CD4-positive, alpha-beta memory T cell (primary cell): Measurements from ENCODE around the gene INSYN2A. TPM values are rescaled to one million over a fixed set of nuclear protein-coding genes. Genes with fewer than 3 reads are reported as not detected.

Experiments
- CTCF ChIA-PET: fragments of 350-600 bp; sonication (Branson Sonifier 250); formaldehyde crosslinking; loops from one replicate; lab custom pipeline; 2021; ENCODE audit warnings: inconsistent platforms; ENCODE audit not compliant: partially characterized antibody; lab: Charles Lee
- POLR2A ChIA-PET: fragments of 350-600 bp; sonication (Branson Sonifier 250); formaldehyde crosslinking; loops from one replicate; lab custom pipeline; 2021; ENCODE audit not compliant: partially characterized antibody; lab: Charles Lee
- DNase-seq, 5 donors: peaks; one replicate each; pipeline versions ENCODE4 v3.0.0 to v3.0.0-alpha.2; 2020 to 2022; ENCODE audit warnings: mixed read lengths in 1 of 5
- H3K27ac ChIP-seq: one replicate; pipeline ENCODE4 v1.7.0; 2013; ENCODE audit warnings: low read depth, low read length
- H3K27me3 ChIP-seq: 2 replicates; pipeline ENCODE4 v1.7.0; 2013; ENCODE audit warnings: mild to moderate bottlenecking, low read length, moderate library complexity; ENCODE audit not compliant: insufficient read depth
- H3K36me3 ChIP-seq: 2 replicates; pipeline ENCODE4 v1.7.0; 2013; ENCODE audit warnings: mild to moderate bottlenecking, low read length, moderate library complexity; ENCODE audit not compliant: insufficient read depth
- H3K4me1 ChIP-seq: 2 replicates; pipeline ENCODE4 v1.7.0; 2013; ENCODE audit warnings: mild to moderate bottlenecking, low read length, moderate library complexity; ENCODE audit not compliant: insufficient read depth
- H3K4me3 ChIP-seq, 2 donors: one replicate each; pipeline ENCODE4 v1.7.0; 2013; ENCODE audit warnings: low read length in 2 of 2, mild to moderate bottlenecking in 1 of 2
- H3K9me3 ChIP-seq, 2 donors: one replicate each; pipeline ENCODE4 v1.7.0; 2013; ENCODE audit warnings: low read length in 2 of 2, control low read depth in 1 of 2; ENCODE audit not compliant: control insufficient read depth in 1 of 2
- H3K27ac Mint-ChIP-seq, 7 donors: one replicate each; pipeline ENCODE4 v1.8.0; 2020 to 2021; ENCODE audit warnings: mixed read lengths in 7 of 7, mild to moderate bottlenecking in 6 of 7, inconsistent platforms in 3 of 7, moderate library complexity in 3 of 7
- H3K27me3 Mint-ChIP-seq, 2 donors: one replicate each; pipeline ENCODE4 v1.8.0; 2020 to 2021; ENCODE audit warnings: mixed read lengths in 2 of 2
- H3K36me3 Mint-ChIP-seq, 2 donors: one replicate each; pipeline ENCODE4 v1.8.0; 2020 to 2021; ENCODE audit warnings: mixed read lengths in 2 of 2, inconsistent platforms in 1 of 2, mild to moderate bottlenecking in 1 of 2
- H3K4me1 Mint-ChIP-seq, 4 donors: one replicate each; pipeline ENCODE4 v1.8.0; 2020 to 2021; ENCODE audit warnings: mixed read lengths in 4 of 4, mild to moderate bottlenecking in 1 of 4
- H3K4me3 Mint-ChIP-seq, 8 donors: one replicate each; pipeline ENCODE4 v1.8.0; 2020 to 2021; ENCODE audit warnings: mixed read lengths in 8 of 8, mild to moderate bottlenecking in 7 of 8, moderate library complexity in 6 of 8, inconsistent platforms in 3 of 8
- H3K9me3 Mint-ChIP-seq, 8 donors: one replicate each; pipeline ENCODE4 v1.8.0; 2020 to 2021; ENCODE audit warnings: mixed read lengths in 8 of 8, mild to moderate bottlenecking in 5 of 8, inconsistent platforms in 3 of 8, moderate library complexity in 1 of 8
- intact Hi-C: fragments of 100-400 bp; cut with micrococcal nuclease; formaldehyde crosslinking; loops from one replicate; pipeline ENCODE4 v1.15.1; 2023
- polyA plus RNA-seq, 2 donors: library from polyadenylated mRNA; unstranded; fragments of 300-500 nt; fragmentation: Illumina TruSeq; gene quantifications; one replicate each; pipeline ENCODE4 v1.2.3, GENCODE V29; 2021
- total RNA-seq, 2 experiments: library from RNA; stranded (reverse); gene quantifications; one replicate each; pipeline ENCODE4 v1.2.3, GENCODE V29; 2021

The INSYN2A gene
- total and polyA plus RNA-seq, 4 experiments from 2014 or later = not detected

DNA sequence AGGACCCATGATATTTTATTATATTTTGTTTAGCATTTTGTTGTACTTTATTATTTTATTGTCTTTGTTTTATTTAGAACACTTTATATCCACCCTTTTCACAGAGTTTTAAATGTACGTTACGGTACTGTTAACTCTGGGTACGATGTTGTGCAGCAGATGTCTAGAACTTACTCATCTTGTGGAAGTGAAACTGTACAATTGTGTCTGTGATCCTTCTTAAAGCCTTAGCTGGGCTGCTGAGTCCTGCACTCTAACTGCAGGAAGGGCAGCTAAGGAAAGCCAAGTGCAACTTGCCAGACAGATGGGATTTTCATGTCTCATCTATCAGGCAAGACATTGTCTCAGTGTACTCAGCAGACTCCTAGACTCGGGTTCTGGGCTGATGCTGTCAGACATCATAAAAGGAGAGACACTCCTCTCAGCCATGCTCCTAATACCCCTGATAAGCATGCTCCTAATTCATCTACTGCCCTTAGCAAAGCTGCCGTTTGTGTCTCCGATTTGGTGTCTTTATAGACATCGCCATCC is 14.6 kb upstream of the INSYN2A start:
- Histone ChIP-seq H3K4me3 (no peak overlapping the region), H3K4me1 (no peaks in the 10 kb centered on the region), H3K36me3 (no peaks in the 10 kb centered on the region), H3K27ac (no peak overlapping the region), H3K9me3 (no peaks in the 10 kb centered on the region), H3K27me3 (no peaks in the 10 kb centered on the region)
- intact Hi-C loops = no loop called here
- no peaks in the 10 kb centered on the region for H3K27me3 Mint-ChIP-seq
- POLR2A ChIA-PET = no interaction called here
- H3K4me1 Mint-ChIP-seq = no peaks in the 10 kb centered on the region
- CTCF ChIA-PET = no interaction called here
- no peaks in the 10 kb centered on the region for H3K9me3 Mint-ChIP-seq
- DNase-seq = no peak
- no peak overlapping the region for H3K27ac Mint-ChIP-seq
- H3K4me3 Mint-ChIP-seq = no peak overlapping the region
- H3K36me3 Mint-ChIP-seq = no peaks in the 10 kb centered on the region

DNA sequence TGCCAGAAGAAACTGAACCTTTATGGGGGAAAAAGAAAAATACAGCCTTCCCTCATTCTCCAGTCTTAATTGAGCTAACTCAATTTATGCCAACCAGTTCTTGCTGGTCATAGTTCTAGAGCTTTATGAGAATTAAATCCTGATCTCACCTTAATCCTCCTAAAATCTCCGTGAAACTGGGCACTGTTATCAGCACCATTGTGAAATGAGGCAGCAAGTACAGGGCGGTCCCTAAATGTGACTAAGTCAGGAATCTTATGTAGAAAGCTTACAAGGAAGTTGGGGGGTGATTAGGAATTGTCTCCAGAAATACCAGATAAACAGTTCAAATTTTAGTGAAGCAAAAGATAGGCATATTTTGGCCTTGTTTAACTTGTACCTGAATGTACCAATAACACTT is 10.7 kb upstream of the INSYN2A start:
- intact Hi-C loops = no loop called here
- Mint-ChIP-seq H3K36me3 (no peaks in the 10 kb centered on the region), H3K27me3 (no peaks in the 10 kb centered on the region), H3K27ac (no peak overlapping the region), H3K9me3 (no peaks in the 10 kb centered on the region), H3K4me3 (no peak overlapping the region), H3K4me1 (no peaks in the 10 kb centered on the region)
- no peaks in the 10 kb centered on the region for H3K9me3 ChIP-seq
- H3K4me1 ChIP-seq = no peaks in the 10 kb centered on the region
- H3K27me3 ChIP-seq = no peaks in the 10 kb centered on the region
- no peak for DNase-seq
- H3K27ac ChIP-seq = no peak overlapping the region
- no peaks in the 10 kb centered on the region for H3K36me3 ChIP-seq
- POLR2A ChIA-PET = no interaction called here
- no peak overlapping the region for H3K4me3 ChIP-seq
- CTCF ChIA-PET = no interaction called here

DNA sequence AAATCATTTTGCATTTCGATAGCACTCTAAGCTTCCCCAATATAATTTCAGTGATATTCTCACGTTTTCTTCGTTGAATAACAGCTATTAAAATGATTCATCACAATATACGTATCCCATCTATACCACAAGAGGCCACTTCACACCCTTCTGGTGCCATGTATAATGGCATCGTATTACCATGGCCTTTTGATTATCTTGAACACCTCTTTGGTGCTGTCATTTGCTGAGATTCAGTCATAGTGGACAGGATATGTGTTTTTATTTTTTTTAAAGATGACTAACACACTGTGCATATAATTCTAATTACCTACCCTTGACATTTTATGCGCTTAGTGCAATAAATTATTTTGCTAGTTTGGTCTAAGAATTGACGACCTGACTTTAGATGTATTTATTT is 6.7 kb upstream of the INSYN2A start:
- Histone ChIP-seq H3K4me1 (no peaks in the 10 kb centered on the region), H3K9me3 (no peaks in the 10 kb centered on the region), H3K4me3 (no peak overlapping the region), H3K27ac (no peak overlapping the region), H3K27me3 (no peaks in the 10 kb centered on the region), H3K36me3 (no peaks in the 10 kb centered on the region)
- Mint-ChIP-seq H3K4me3 (no peak overlapping the region), H3K9me3 (peaks cover 0 to 2% (median 0%) of the 10 kb centered on the region in 8 donors), H3K4me1 (no peaks in the 10 kb centered on the region), H3K27ac (no peak overlapping the region), H3K36me3 (no peaks in the 10 kb centered on the region), H3K27me3 (peaks cover 3% of the 10 kb centered on the region in 2 donors)
- intact Hi-C loops = no loop called here
- ChIA-PET CTCF (no interaction called here), POLR2A (no interaction called here)
- no peak for DNase-seq

DNA sequence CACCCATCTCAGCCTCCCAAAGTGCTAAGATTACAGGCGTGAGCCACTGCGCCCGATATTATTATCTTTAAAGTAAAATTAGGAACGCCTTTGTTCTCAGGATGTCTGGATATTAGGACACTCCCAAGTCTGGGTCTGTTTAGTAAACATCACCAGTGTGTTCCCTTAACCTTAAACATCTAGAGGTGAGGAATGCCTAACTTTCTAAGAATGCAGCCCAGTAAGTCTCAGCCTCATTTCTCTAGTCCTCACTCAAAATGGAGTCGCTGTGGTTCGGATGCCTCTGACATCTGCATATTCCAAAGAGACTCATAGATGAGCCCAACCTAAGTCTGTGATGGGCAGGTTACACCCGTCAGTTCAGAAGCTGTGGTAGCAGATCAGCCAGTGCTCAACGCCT is 4.3 kb upstream of the INSYN2A start:
- no peaks in the 10 kb centered on the region for H3K4me1 ChIP-seq
- H3K4me3 ChIP-seq = no peak overlapping the region
- Mint-ChIP-seq H3K36me3 (no peaks in the 10 kb centered on the region), H3K27me3 (peaks cover 8 to 9% of the 10 kb centered on the region in 2 donors), H3K27ac (no peak overlapping the region), H3K4me1 (peaks cover 0 to 2% (median 0%) of the 10 kb centered on the region in 4 donors), H3K4me3 (no peak overlapping the region), H3K9me3 (peaks cover 0 to 2% (median 0%) of the 10 kb centered on the region in 8 donors)
- H3K36me3 ChIP-seq = no peaks in the 10 kb centered on the region
- no peaks in the 10 kb centered on the region for H3K27me3 ChIP-seq
- H3K9me3 ChIP-seq = no peaks in the 10 kb centered on the region
- no peak for DNase-seq
- H3K27ac ChIP-seq = no peak overlapping the region
- intact Hi-C loops = no loop called here
- ChIA-PET POLR2A (no interaction called here), CTCF (no interaction called here)

DNA sequence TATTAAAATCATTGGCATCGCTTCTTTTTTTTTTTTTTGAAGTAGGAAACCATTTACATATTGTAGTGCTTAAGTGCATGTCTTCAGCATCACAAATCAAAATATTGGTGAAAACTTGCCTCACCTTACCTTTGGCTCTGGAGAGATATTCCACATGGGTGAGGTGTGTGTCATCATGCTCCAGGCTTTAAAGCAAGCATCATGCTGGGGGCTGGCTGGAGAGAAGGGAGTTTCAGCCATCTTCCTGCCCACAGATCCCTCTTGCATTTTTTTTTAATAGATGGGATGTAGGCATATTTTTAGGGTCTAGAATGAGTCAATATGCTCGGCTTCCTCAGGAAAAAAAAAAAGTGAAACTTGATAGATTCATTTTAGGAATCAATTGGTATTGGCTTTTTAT is 2.3 kb upstream of the INSYN2A start:
- intact Hi-C loops = no loop called here
- peaks cover 0 to 2% (median 0%) of the 10 kb centered on the region in 8 donors for H3K9me3 Mint-ChIP-seq

DNA sequence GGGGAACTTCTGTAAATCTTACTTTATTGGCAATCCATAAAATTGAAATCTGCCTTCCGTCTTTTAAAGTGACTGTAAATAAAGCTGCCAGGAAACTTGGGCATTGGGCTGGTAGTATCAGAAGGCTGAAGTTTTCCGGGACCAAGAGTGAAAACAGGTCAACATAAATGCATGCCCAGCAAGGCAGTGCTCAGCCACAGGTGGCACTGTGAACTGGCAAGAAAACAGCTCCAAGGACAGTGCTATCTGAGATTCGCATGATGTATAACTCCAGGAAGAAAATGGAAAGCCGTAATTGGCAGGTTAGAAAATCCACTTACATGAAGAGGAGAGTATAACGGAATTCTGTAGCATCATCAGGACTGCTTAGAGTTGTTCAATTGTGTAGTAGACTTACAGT is 1.9 kb upstream of the INSYN2A start:
- no peak overlapping the region for H3K27ac Mint-ChIP-seq
- POLR2A ChIA-PET = no interaction called here
- H3K36me3 ChIP-seq = no peaks in the 10 kb centered on the region

More for the DNA sequence above, 2.3 kb upstream of the INSYN2A start:
- Mint-ChIP-seq H3K27ac (no peak overlapping the region), H3K27me3 (peaks cover 9 to 16% of the 10 kb centered on the region in 2 donors), H3K36me3 (no peaks in the 10 kb centered on the region), H3K4me1 (peaks cover 0 to 2% (median 0%) of the 10 kb centered on the region in 4 donors), H3K4me3 (no peak overlapping the region)
- Histone ChIP-seq H3K9me3 (no peaks in the 10 kb centered on the region), H3K4me1 (no peaks in the 10 kb centered on the region), H3K4me3 (no peak overlapping the region), H3K27ac (no peak overlapping the region), H3K36me3 (no peaks in the 10 kb centered on the region), H3K27me3 (no peaks in the 10 kb centered on the region)
- ChIA-PET POLR2A (no interaction called here), CTCF (no interaction called here)
- DNase-seq = no peak

DNA sequence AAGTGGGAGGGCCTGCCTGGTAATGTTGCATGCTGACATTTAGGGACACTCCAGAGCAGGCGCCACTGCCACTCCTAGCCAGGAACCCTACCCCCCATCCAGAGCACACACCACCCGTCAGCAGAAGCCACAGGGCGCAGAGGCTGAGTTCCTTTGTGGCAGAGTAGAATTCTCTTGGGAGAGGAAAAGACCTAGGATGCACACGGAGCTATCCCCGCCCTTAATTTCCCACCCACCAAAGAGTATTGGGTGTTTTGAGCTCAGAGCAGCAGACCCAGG is 702 bp upstream of the INSYN2A start:
- H3K27ac Mint-ChIP-seq = no peak overlapping the region
- no peaks in the 10 kb centered on the region for H3K36me3 Mint-ChIP-seq
- CTCF ChIA-PET = no interaction called here
- H3K27me3 ChIP-seq = no peaks in the 10 kb centered on the region
- H3K27me3 Mint-ChIP-seq = peaks cover 15 to 17% of the 10 kb centered on the region in 2 donors
- intact Hi-C loops = no loop called here
- H3K27ac ChIP-seq = no peak overlapping the region
- no peak overlapping the region for H3K4me3 ChIP-seq
- POLR2A ChIA-PET = no interaction called here
- H3K4me1 ChIP-seq = no peaks in the 10 kb centered on the region
- H3K9me3 Mint-ChIP-seq = peaks cover 0 to 2% (median 0%) of the 10 kb centered on the region in 8 donors
- no peaks in the 10 kb centered on the region for H3K9me3 ChIP-seq
- no peaks in the 10 kb centered on the region for H3K36me3 ChIP-seq
- no peak overlapping the region for H3K4me3 Mint-ChIP-seq
- peaks cover 0 to 2% (median 0%) of the 10 kb centered on the region in 4 donors for H3K4me1 Mint-ChIP-seq
- no peak for DNase-seq

More for the DNA sequence above, 1.9 kb upstream of the INSYN2A start:
- no peak for DNase-seq
- Histone ChIP-seq H3K4me1 (no peaks in the 10 kb centered on the region), H3K27ac (no peak overlapping the region), H3K9me3 (no peaks in the 10 kb centered on the region), H3K27me3 (no peaks in the 10 kb centered on the region), H3K4me3 (no peak overlapping the region)
- Mint-ChIP-seq H3K4me1 (peaks cover 0 to 2% (median 0%) of the 10 kb centered on the region in 4 donors), H3K9me3 (peaks cover 0 to 2% (median 0%) of the 10 kb centered on the region in 8 donors), H3K27me3 (peaks cover 13 to 17% of the 10 kb centered on the region in 2 donors), H3K36me3 (no peaks in the 10 kb centered on the region), H3K4me3 (no peak overlapping the region)
- CTCF ChIA-PET = no interaction called here
- intact Hi-C loops = no loop called here
